HEK293 (cell line): Measurements from ENCODE around the gene RBMS1.

Experiments used
- CTCF ChIA-PET: fragments of 350-600 bp; formaldehyde crosslinking; extraction: SDS; loops from one replicate; lab custom pipeline; 2021; ENCODE audit warnings: antibody characterized with exemption; lab: Yijun Ruan, JAX
- POLR2A ChIA-PET: fragments of 300-600 bp; formaldehyde crosslinking; extraction: SDS; loops from one replicate; lab custom pipeline; 2020; ENCODE audit warnings: antibody characterized with exemption, inconsistent platforms; lab: Yijun Ruan, JAX
- H3K27ac ChIP-seq: fragments of 200-500 bp; sonication (Bioruptor generic); 2 replicates; pipeline ENCODE4 v1.5.1; 2014; ENCODE audit warnings: low read depth, low read length, control low read depth, inconsistent platforms; ENCODE audit errors: extremely low read depth
- H3K36me3 ChIP-seq, 2 experiments: fragments of 200-500 bp in 1 of 2; sonication (Bioruptor generic) in 1 of 2; 1 replicate in 1 of 2; 2 replicates in 1 of 2; pipeline ENCODE4 v1.5.1; 2014 to 2017; ENCODE audit warnings: inconsistent platforms in 2 of 2, low read length in 2 of 2; ENCODE audit not compliant: control insufficient read depth in 2 of 2, insufficient read depth in 1 of 2
- H3K4me1 ChIP-seq: fragments of 200-500 bp; sonication (Bioruptor generic); 2 replicates; pipeline ENCODE4 v1.5.1; 2014; ENCODE audit warnings: mild to moderate bottlenecking, low read length, inconsistent platforms; ENCODE audit not compliant: control insufficient read depth, insufficient read depth
- H3K4me3 ChIP-seq: 2 replicates; pipeline ENCODE4 v1.5.1; 2011; ENCODE audit warnings: low read depth, mild to moderate bottlenecking, control low read depth, low read length, moderate library complexity
- H3K9me3 ChIP-seq: fragments of 200-500 bp; sonication (Bioruptor generic); 2 replicates; pipeline ENCODE4 v1.5.1; 2014; ENCODE audit warnings: low read depth, low read length, inconsistent platforms; ENCODE audit not compliant: control insufficient read depth, insufficient read depth
- EGR2 ChIP-seq: fragments of 450-650 bp; formaldehyde crosslinking; IDR thresholded peaks from 2 replicates; pipeline ENCODE4 v1.5.1; 2016; ENCODE audit warnings: low read depth, missing biosample characterization, missing genetic modification characterization
- IKZF3 ChIP-seq: fragments of 450-650 bp; IDR thresholded peaks from 2 replicates; pipeline ENCODE4 v1.5.0; 2018; ENCODE audit warnings: missing biosample characterization, mild to moderate bottlenecking, missing genetic modification characterization, moderate library complexity
- OSR2 ChIP-seq: fragments of 450-650 bp; formaldehyde crosslinking; IDR thresholded peaks from 2 replicates; pipeline ENCODE4 v1.5.1; 2016; ENCODE audit warnings: missing biosample characterization, missing genetic modification characterization
- YY2 ChIP-seq: fragments of 450-650 bp; formaldehyde crosslinking; IDR thresholded peaks from 2 replicates; pipeline ENCODE4 v1.5.1; 2016; ENCODE audit warnings: missing biosample characterization, missing genetic modification characterization
- ZFHX2 ChIP-seq: fragments of 450-650 bp; formaldehyde crosslinking; conservative IDR thresholded peaks from 2 replicates; pipeline ENCODE4 v1.5.1; 2016; ENCODE audit warnings: missing biosample characterization, missing genetic modification characterization
- ZFP37 ChIP-seq: fragments of 450-650 bp; formaldehyde crosslinking; IDR thresholded peaks from 2 replicates; pipeline ENCODE4 v1.5.1; 2016; ENCODE audit warnings: missing biosample characterization, missing genetic modification characterization
- ZNF114 ChIP-seq: fragments of 450-650 bp; formaldehyde crosslinking; IDR thresholded peaks from 2 replicates; pipeline ENCODE4 v1.5.0; 2017; ENCODE audit warnings: missing biosample characterization, missing genetic modification characterization
- ZNF121 ChIP-seq: fragments of 450-650 bp; formaldehyde crosslinking; IDR thresholded peaks from 2 replicates; pipeline ENCODE4 v1.5.1; 2016; ENCODE audit warnings: missing biosample characterization, missing genetic modification characterization
- ZNF18 ChIP-seq: fragments of 450-650 bp; formaldehyde crosslinking; IDR thresholded peaks from 2 replicates; pipeline ENCODE4 v1.5.1; 2016; ENCODE audit warnings: missing biosample characterization, missing genetic modification characterization
- ZNF362 ChIP-seq: fragments of 450-650 bp; formaldehyde crosslinking; IDR thresholded peaks from 2 replicates; pipeline ENCODE4 v1.5.1; 2016; ENCODE audit warnings: missing biosample characterization, missing genetic modification characterization
- ZNF501 ChIP-seq: fragments of 450-650 bp; formaldehyde crosslinking; IDR thresholded peaks from 2 replicates; pipeline ENCODE4 v1.5.1; 2016; ENCODE audit warnings: missing biosample characterization, missing genetic modification characterization
- ZNF529 ChIP-seq: fragments of 450-650 bp; formaldehyde crosslinking; IDR thresholded peaks from 2 replicates; pipeline ENCODE4 v1.5.1; 2017; ENCODE audit warnings: missing genetic modification characterization, missing biosample characterization; ENCODE audit not compliant: insufficient replicate concordance
- ZNF555 ChIP-seq: fragments of 450-650 bp; formaldehyde crosslinking; conservative IDR thresholded peaks from 2 replicates; pipeline ENCODE4 v1.5.1; 2017; ENCODE audit warnings: missing biosample characterization, mild to moderate bottlenecking, missing genetic modification characterization, inconsistent platforms
- ZSCAN30 ChIP-seq: fragments of 450-650 bp; IDR thresholded peaks from 2 replicates; pipeline ENCODE4 v1.5.1; 2018; ENCODE audit warnings: missing biosample characterization, mild to moderate bottlenecking, missing genetic modification characterization, moderate library complexity
- TF ChIP-seq, protein P1 (sequence below): fragments of 450-650 bp; formaldehyde crosslinking; IDR thresholded peaks from 2 replicates; pipeline ENCODE4 v1.5.1; 2016; ENCODE audit warnings: missing biosample characterization, missing genetic modification characterization
- TF ChIP-seq, protein P2 (sequence below): fragments of 450-650 bp; formaldehyde crosslinking; IDR thresholded peaks from 2 replicates; pipeline ENCODE4 v1.5.1; 2016; ENCODE audit warnings: missing biosample characterization, missing genetic modification characterization
- TF ChIP-seq, protein P3 (sequence below): fragments of 450-650 bp; formaldehyde crosslinking; IDR thresholded peaks from 2 replicates; pipeline ENCODE4 v1.5.1; 2016; ENCODE audit warnings: missing biosample characterization, missing genetic modification characterization, borderline replicate concordance

Gene RBMS1

GRCh38 chr2:160271171-160272086 lies 222.2 kb downstream of the RBMS1 start:
- H3K9me3 ChIP-seq: no peaks in the 10 kb centered on the region
- no peaks in the 10 kb centered on the region for H3K4me1 ChIP-seq
- ChIA-PET POLR2A (no interaction called here), CTCF (interaction anchor here (0.6 to 3.3 kb wide), 5 partner anchors 16 to 310 kb away, joined by 3 to 21 read pairs (median 7); no protein-coding TSS in a partner anchor)
- H3K36me3 ChIP-seq: peaks cover under 1 to 18% of the 10 kb centered on the region in 2 experiments; a peak in 1 of 3 replicates
- TF ChIP-seq ZFHX2 (tag by site-specific recombination) (peak; percentile 38; the same call in 1 of the 2 replicates), ZNF529 (tag by site-specific recombination) (no peak), OSR2 (no peak), EGR2 (peak; percentile 50; the same call in 1 of the 2 replicates)
- H3K4me3 ChIP-seq: no peak overlapping the region
- no peak overlapping the region for H3K27ac ChIP-seq

- ChIA-PET POLR2A (interaction anchor here (0.6 to 1.5 kb wide), 9 partner anchors 12 to 699 kb away, joined by 3 to 6 read pairs (median 4); no protein-coding TSS in a partner anchor), CTCF (interaction anchor here (0.6 to 3.3 kb wide), 16 partner anchors 9 to 700 kb away, joined by 3 to 21 read pairs (median 4); no protein-coding TSS in a partner anchor)
- Histone ChIP-seq H3K27ac (peak overlapping the region; percentile 61), H3K4me3 (peak overlapping the region; percentile 49), H3K4me1 (no peaks in the 10 kb centered on the region), H3K36me3 (peaks cover 0 to 11% of the 10 kb centered on the region in 2 experiments; a peak in 1 of 3 replicates), H3K9me3 (no peaks in the 10 kb centered on the region)
- no peak for TF ChIP-seq ZSCAN30 (tag by site-specific recombination)
- no peak for TF ChIP-seq ZNF121 (tag by site-specific recombination)
- TF ChIP-seq IKZF3 (tag by site-specific recombination): 0 out of 2 replicates have a peak, but pooled peaks have one; percentile 1
- TF ChIP-seq, protein P1, sequence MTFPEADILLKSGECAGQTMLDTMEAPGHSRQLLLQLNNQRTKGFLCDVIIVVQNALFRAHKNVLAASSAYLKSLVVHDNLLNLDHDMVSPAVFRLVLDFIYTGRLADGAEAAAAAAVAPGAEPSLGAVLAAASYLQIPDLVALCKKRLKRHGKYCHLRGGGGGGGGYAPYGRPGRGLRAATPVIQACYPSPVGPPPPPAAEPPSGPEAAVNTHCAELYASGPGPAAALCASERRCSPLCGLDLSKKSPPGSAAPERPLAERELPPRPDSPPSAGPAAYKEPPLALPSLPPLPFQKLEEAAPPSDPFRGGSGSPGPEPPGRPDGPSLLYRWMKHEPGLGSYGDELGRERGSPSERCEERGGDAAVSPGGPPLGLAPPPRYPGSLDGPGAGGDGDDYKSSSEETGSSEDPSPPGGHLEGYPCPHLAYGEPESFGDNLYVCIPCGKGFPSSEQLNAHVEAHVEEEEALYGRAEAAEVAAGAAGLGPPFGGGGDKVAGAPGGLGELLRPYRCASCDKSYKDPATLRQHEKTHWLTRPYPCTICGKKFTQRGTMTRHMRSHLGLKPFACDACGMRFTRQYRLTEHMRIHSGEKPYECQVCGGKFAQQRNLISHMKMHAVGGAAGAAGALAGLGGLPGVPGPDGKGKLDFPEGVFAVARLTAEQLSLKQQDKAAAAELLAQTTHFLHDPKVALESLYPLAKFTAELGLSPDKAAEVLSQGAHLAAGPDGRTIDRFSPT: 0 out of 2 replicates have a peak, but pooled peaks have one; percentile 0
Measured at GRCh38 chr2:160270571-160271113, 223.0 kb downstream of the RBMS1 start.

DNA sequence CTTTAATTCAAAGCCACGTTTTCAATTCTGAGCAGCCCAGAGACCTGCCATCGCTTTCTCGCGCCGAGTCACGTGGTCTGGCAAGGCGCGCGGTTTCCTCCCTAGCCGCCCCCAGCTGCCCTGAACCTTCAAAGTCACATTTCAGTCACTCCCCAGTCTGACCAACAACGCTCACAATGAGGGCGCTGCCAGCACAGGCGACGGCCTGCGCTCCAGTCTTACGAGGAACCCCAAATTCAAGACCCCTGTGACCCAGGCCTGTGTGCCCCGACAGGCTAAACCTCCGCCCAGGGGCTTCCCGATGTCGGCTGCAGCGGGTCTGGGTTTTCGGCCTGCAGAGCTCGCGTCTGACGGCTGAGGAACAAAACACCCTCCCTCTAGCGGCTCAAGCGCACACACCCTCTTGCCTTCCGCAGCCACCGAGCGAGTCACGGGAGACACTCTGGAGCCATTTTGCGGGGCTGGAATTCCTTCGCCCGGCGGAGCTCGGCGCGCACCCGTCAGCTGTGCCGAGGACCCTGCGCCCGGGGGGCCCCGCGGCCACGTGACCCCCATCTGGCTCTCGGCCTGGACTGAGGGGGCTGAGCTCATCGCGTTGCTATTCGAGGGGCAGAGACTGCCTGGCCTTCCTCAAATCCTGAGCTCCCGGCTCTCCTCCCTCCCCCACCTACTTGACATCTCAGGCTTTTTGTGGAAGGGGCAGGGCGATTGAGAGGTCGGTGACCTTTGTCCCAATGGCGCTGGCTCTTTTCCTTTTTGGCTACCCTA lies 223.6 kb downstream of the RBMS1 start:
- Histone ChIP-seq H3K9me3 (no peaks in the 10 kb centered on the region), H3K36me3 (peaks cover 0 to 4% of the 10 kb centered on the region in 2 experiments; a peak in 1 of 3 replicates), H3K4me3 (peak overlapping the region; percentile 49), H3K4me1 (no peaks in the 10 kb centered on the region), H3K27ac (peak overlapping the region; percentile 61)
- POLR2A ChIA-PET: interaction anchor here (0.6 to 1.5 kb wide), 9 partner anchors 13 to 700 kb away, joined by 3 to 6 read pairs (median 4); no protein-coding TSS in a partner anchor
- CTCF ChIA-PET: interaction anchor here (0.5 to 3.3 kb wide), 17 partner anchors 9 to 700 kb away, joined by 3 to 21 read pairs (median 4); no protein-coding TSS in a partner anchor
- TF ChIP-seq ZNF362 (tag by site-specific recombination) (no peak), ZNF114 (tag by site-specific recombination) (no peak), ZNF501 (tag by site-specific recombination) (peak; percentile 78; the same call in 1 of the 2 replicates), ZNF555 (tag by site-specific recombination) (no peak), ZFP37 (peak; percentile 70; the same call in 1 of the 2 replicates), ZNF18 (tag by site-specific recombination) (no peak), YY2 (tag by site-specific recombination) (no peak)
- TF ChIP-seq, protein P2, sequence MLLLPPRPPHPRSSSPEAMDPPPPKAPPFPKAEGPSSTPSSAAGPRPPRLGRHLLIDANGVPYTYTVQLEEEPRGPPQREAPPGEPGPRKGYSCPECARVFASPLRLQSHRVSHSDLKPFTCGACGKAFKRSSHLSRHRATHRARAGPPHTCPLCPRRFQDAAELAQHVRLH: no peak
- TF ChIP-seq, protein P3, sequence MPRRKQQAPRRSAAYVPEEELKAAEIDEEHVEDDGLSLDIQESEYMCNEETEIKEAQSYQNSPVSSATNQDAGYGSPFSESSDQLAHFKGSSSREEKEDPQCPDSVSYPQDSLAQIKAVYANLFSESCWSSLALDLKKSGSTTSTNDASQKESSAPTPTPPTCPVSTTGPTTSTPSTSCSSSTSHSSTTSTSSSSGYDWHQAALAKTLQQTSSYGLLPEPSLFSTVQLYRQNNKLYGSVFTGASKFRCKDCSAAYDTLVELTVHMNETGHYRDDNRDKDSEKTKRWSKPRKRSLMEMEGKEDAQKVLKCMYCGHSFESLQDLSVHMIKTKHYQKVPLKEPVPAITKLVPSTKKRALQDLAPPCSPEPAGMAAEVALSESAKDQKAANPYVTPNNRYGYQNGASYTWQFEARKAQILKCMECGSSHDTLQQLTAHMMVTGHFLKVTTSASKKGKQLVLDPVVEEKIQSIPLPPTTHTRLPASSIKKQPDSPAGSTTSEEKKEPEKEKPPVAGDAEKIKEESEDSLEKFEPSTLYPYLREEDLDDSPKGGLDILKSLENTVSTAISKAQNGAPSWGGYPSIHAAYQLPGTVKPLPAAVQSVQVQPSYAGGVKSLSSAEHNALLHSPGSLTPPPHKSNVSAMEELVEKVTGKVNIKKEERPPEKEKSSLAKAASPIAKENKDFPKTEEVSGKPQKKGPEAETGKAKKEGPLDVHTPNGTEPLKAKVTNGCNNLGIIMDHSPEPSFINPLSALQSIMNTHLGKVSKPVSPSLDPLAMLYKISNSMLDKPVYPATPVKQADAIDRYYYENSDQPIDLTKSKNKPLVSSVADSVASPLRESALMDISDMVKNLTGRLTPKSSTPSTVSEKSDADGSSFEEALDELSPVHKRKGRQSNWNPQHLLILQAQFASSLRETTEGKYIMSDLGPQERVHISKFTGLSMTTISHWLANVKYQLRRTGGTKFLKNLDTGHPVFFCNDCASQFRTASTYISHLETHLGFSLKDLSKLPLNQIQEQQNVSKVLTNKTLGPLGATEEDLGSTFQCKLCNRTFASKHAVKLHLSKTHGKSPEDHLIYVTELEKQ (tag by site-specific recombination): no peak
